HG03066 (cell line): ENCODE data around the gene KCNJ1.

Source experiments
- ATAC-seq: cut with Tn5 transposase; IDR thresholded peaks from one replicate; pipeline ENCODE4 v1.9.1; 2021; ENCODE audit warnings: low read depth; ENCODE audit not compliant: unreplicated experiment

Gene KCNJ1

GRCh38 chr11:128884703-128885338 lies 17.7 kb upstream of the KCNJ1 start:
- ATAC-seq, result peak; percentile 79

GRCh38 chr11:128884054-128884453 lies 17.0 kb upstream of the KCNJ1 start:
- ATAC-seq, result no peak

- no peak for ATAC-seq
Measured at GRCh38 chr11:128882451-128882850, 15.4 kb upstream of the KCNJ1 start.

GRCh38 chr11:128881221-128881620 lies 14.1 kb upstream of the KCNJ1 start:
- no peak for ATAC-seq

- no peak for ATAC-seq
Measured at GRCh38 chr11:128879817-128880216, 12.7 kb upstream of the KCNJ1 start.

GRCh38 chr11:128878455-128878854 lies 11.4 kb upstream of the KCNJ1 start:
- no peak for ATAC-seq

- ATAC-seq, result no peak
Measured at GRCh38 chr11:128877726-128878125, 10.6 kb upstream of the KCNJ1 start.

GRCh38 chr11:128876133-128876650 lies 9.1 kb upstream of the KCNJ1 start:
- no peak for ATAC-seq

GRCh38 chr11:128874427-128874826 lies 7.3 kb upstream of the KCNJ1 start:
- ATAC-seq, result no peak

- ATAC-seq, result no peak
Measured at GRCh38 chr11:128872594-128872993, 5.5 kb upstream of the KCNJ1 start.

GRCh38 chr11:128872094-128872493 lies 5.0 kb upstream of the KCNJ1 start:
- ATAC-seq, result no peak

GRCh38 chr11:128871168-128871610 lies 4.1 kb upstream of the KCNJ1 start:
- no peak for ATAC-seq

GRCh38 chr11:128868841-128869671 lies 2.0 kb upstream of the KCNJ1 start:
- no peak for ATAC-seq

GRCh38 chr11:128865490-128865889 lies 1.6 kb downstream of the KCNJ1 start:
- ATAC-seq, result no peak

- ATAC-seq, result no peak
Measured at GRCh38 chr11:128862908-128863660, 4.0 kb downstream of the KCNJ1 start.

- ATAC-seq, result no peak
Measured at GRCh38 chr11:128862406-128862805, 4.7 kb downstream of the KCNJ1 start.

- ATAC-seq, result no peak
Measured at GRCh38 chr11:128860571-128861361, 6.3 kb downstream of the KCNJ1 start.

- peak; percentile 88 for ATAC-seq
Measured at GRCh38 chr11:128859563-128860441, 7.3 kb downstream of the KCNJ1 start.

- no peak for ATAC-seq
Measured at GRCh38 chr11:128857341-128857740, 9.8 kb downstream of the KCNJ1 start.
